Liver (tissue), 9 donors: ENCODE results near the gene IQCH. TPM values are rescaled to one million over a fixed set of nuclear protein-coding genes. Genes with fewer than 3 reads are reported as not detected.

Experiments
- DNase-seq: peaks from one replicate; pipeline ENCODE4 v3.0.0-alpha.2; 2017; ENCODE audit warnings: low spot score
- H3K27ac ChIP-seq, 2 donors: one replicate each; pipeline ENCODE4 v1.7.0; 2013; ENCODE audit warnings: inconsistent platforms in 2 of 2, low read length in 2 of 2, control low read depth in 1 of 2, low read depth in 1 of 2, mild to moderate bottlenecking in 1 of 2
- H3K27me3 ChIP-seq, 4 donors: one replicate each; pipeline versions ENCODE4 v1.6.1 to v1.7.0; 2013; ENCODE audit warnings: low read length in 3 of 4, inconsistent platforms in 1 of 4, mild to moderate bottlenecking in 1 of 4, moderate library complexity in 1 of 4; ENCODE audit not compliant: control insufficient read depth in 4 of 4, insufficient read depth in 4 of 4
- H3K36me3 ChIP-seq, 4 donors: one replicate each; pipeline versions ENCODE4 v1.6.1 to v1.7.0; 2013; ENCODE audit warnings: low read length in 3 of 4, mild to moderate bottlenecking in 3 of 4, low read depth in 1 of 4, moderate library complexity in 1 of 4; ENCODE audit not compliant: control insufficient read depth in 4 of 4, insufficient read depth in 3 of 4
- H3K4me1 ChIP-seq, 4 donors: one replicate each; pipeline versions ENCODE4 v1.6.1 to v1.7.0; 2013; ENCODE audit warnings: low read length in 3 of 4, mild to moderate bottlenecking in 3 of 4, moderate library complexity in 1 of 4; ENCODE audit not compliant: control insufficient read depth in 4 of 4, insufficient read depth in 4 of 4
- H3K4me3 ChIP-seq, 3 donors: one replicate each; pipeline versions ENCODE4 v1.6.1 to v1.7.0; 2013; ENCODE audit warnings: low read length in 3 of 3, control low read depth in 1 of 3, low read depth in 1 of 3, mild to moderate bottlenecking in 1 of 3
- H3K9ac ChIP-seq, 2 donors: one replicate each; pipeline ENCODE4 v1.7.0; 2013; ENCODE audit warnings: low read length in 2 of 2, mild to moderate bottlenecking in 2 of 2, moderate library complexity in 2 of 2, control low read depth in 1 of 2, low read depth in 1 of 2
- H3K9me3 ChIP-seq, 4 donors: one replicate each; pipeline versions ENCODE4 v1.6.1 to v1.7.0; 2013; ENCODE audit warnings: low read length in 3 of 4; ENCODE audit not compliant: control insufficient read depth in 4 of 4
- CTCF ChIP-seq: fragments of 150-350 bp; IDR thresholded peaks from 2 replicates; pipeline ENCODE4 v1.5.1; 2017; ENCODE audit warnings: improper control_type of control experiment, low read depth, low read length; ENCODE audit not compliant: missing input control
- EGR1 ChIP-seq, 2 donors: IDR thresholded peaks; 2 replicates each; pipeline ENCODE4 v1.6.1; 2016 to 2018; ENCODE audit warnings: antibody characterized with exemption in 2 of 2, low read depth in 2 of 2
- FOXA1 ChIP-seq: IDR thresholded peaks from 2 replicates; pipeline ENCODE4 v1.6.1; 2016; ENCODE audit warnings: antibody characterized with exemption
- FOXA2 ChIP-seq: IDR thresholded peaks from 2 replicates; pipeline ENCODE4 v1.6.1; 2016; ENCODE audit warnings: antibody characterized with exemption
- GABPA ChIP-seq, 2 donors: IDR thresholded peaks in 1 of 2; conservative IDR thresholded peaks in 1 of 2; 2 replicates each; pipeline ENCODE4 v1.6.1; 2016; ENCODE audit warnings: antibody characterized with exemption in 2 of 2, mild to moderate bottlenecking in 1 of 2, moderate library complexity in 1 of 2
- HNF4G ChIP-seq: IDR thresholded peaks from 2 replicates; pipeline ENCODE4 v1.6.1; 2016; ENCODE audit warnings: antibody characterized with exemption
- JUND ChIP-seq, 2 donors: IDR thresholded peaks; 2 replicates each; pipeline ENCODE4 v1.6.1; 2016; ENCODE audit warnings: antibody characterized with exemption in 2 of 2
- NR2F2 ChIP-seq: IDR thresholded peaks from 2 replicates; pipeline ENCODE4 v1.6.1; 2016; ENCODE audit warnings: antibody characterized with exemption
- RAD21 ChIP-seq, 2 donors: IDR thresholded peaks; 2 replicates each; pipeline ENCODE4 v1.6.1; 2016; ENCODE audit warnings: antibody characterized with exemption in 2 of 2, mild to moderate bottlenecking in 2 of 2
- REST ChIP-seq: IDR thresholded peaks from 2 replicates; pipeline ENCODE4 v1.6.1; 2016; ENCODE audit warnings: antibody characterized with exemption, mild to moderate bottlenecking
- RXRA ChIP-seq, 2 donors: IDR thresholded peaks; 2 replicates each; pipeline ENCODE4 v1.6.1; 2017 to 2018; ENCODE audit warnings: antibody characterized with exemption in 2 of 2, mild to moderate bottlenecking in 1 of 2
- TAF1 ChIP-seq: conservative IDR thresholded peaks from 2 replicates; pipeline ENCODE4 v1.6.1; 2016; ENCODE audit warnings: antibody characterized with exemption, mild to moderate bottlenecking
- YY1 ChIP-seq: IDR thresholded peaks from 2 replicates; pipeline ENCODE4 v1.6.1; 2016; ENCODE audit warnings: antibody characterized with exemption, mild to moderate bottlenecking
- ZBTB33 ChIP-seq: IDR thresholded peaks from 2 replicates; pipeline ENCODE4 v1.6.1; 2016; ENCODE audit warnings: antibody characterized with exemption
- WGBS: extraction: QIAGEN DNeasy Blood & Tissue Kit; methylation state at CpG from one replicate; pipeline ENCODE4 v1.1.7; 2013; 5-methylcytosine and 5-hydroxymethylcytosine counted together
- polyA plus RNA-seq, 2 donors: library from polyadenylated mRNA; stranded (reverse) in 1 of 2; unstranded in 1 of 2; fragments of 200-250 nt in 1 of 2; fragments of >200 nt in 1 of 2; fragmentation: Nextera tagmentation in 1 of 2; extraction: Ambion mirVana in 1 of 2; gene quantifications; one replicate each; pipeline versions ENCODE4 v1.2.1 to v1.2.3, GENCODE V29; 2013 to 2015
- total RNA-seq, 2 donors: library from RNA; depleted of rRNA; stranded (reverse); fragments of >200 nt; gene quantifications; one replicate each; pipeline ENCODE4 v1.2.3, GENCODE V29; 2014
- donor health status: healthy.
- donor health status: healthy.
- donor health status: healthy.
- donor health status: healthy.
- donor health status: healthy.

Gene IQCH
- total and polyA plus RNA-seq, 4 donors, result 0.23 to 1.6 (median 0.86) TPM

GRCh38 chr15:67400890-67401289, 146.3 kb downstream of the IQCH start (continued):
- TF ChIP-seq CTCF, result no peak

- no peak overlapping the region for H3K9ac ChIP-seq
- H3K4me3 ChIP-seq, result no peak overlapping the region
- H3K27me3 ChIP-seq, result no peaks in the 10 kb centered on the region
- no peaks in the 10 kb centered on the region for H3K9me3 ChIP-seq
- H3K4me1 ChIP-seq, result peaks cover 0 to 1% (median 0%) of the 10 kb centered on the region in 4 donors
- WGBS, result 87% methylated on average over 5 of the region's 5 CpGs
- no peak overlapping the region for H3K27ac ChIP-seq
- TF ChIP-seq NR2F2, result no peak
- TF ChIP-seq ZBTB33, result no peak
- H3K36me3 ChIP-seq, result no peaks in the 10 kb centered on the region
- no peak for DNase-seq
Observed at GRCh38 chr15:67401336-67401735, 146.8 kb downstream of the IQCH start.

- H3K9ac ChIP-seq, result no peak overlapping the region
- no peak overlapping the region for H3K27ac ChIP-seq
- H3K36me3 ChIP-seq, result no peaks in the 10 kb centered on the region
- H3K27me3 ChIP-seq, result no peaks in the 10 kb centered on the region
- 83% methylated on average over 4 of the region's 4 CpGs for WGBS
- no peak for TF ChIP-seq RXRA (IDR thresholded peaks at IDR 0.05)
- no peak for TF ChIP-seq CTCF
- no peak for TF ChIP-seq FOXA1
- no peak for TF ChIP-seq REST
- no peak for TF ChIP-seq YY1
- TF ChIP-seq ZBTB33, result no peak
- no peak for TF ChIP-seq JUND (IDR thresholded peaks at IDR 0.05)
- no peak for TF ChIP-seq HNF4G
- TF ChIP-seq FOXA2, result no peak
- no peak for TF ChIP-seq TAF1
- no peak for TF ChIP-seq RAD21 (IDR thresholded peaks at IDR 0.05)
- TF ChIP-seq NR2F2, result no peak
- TF ChIP-seq EGR1 (IDR thresholded peaks at IDR 0.05; ENCODE audit: low read depth in 2 of 2), result no peak
- no peak for TF ChIP-seq GABPA (IDR thresholded peaks at IDR 0.05 in 1 of 2, conservative IDR thresholded peaks at IDR 0.05 in 1 of 2)
- H3K9me3 ChIP-seq, result no peaks in the 10 kb centered on the region
- H3K4me1 ChIP-seq, result peaks cover 0 to 1% (median 0%) of the 10 kb centered on the region in 4 donors
- no peak for DNase-seq
- H3K4me3 ChIP-seq, result no peak overlapping the region
Observed at GRCh38 chr15:67403428-67404154, 149.0 kb downstream of the IQCH start.
